Ovary (tissue), 3 donors: ENCODE results near the gene PLEK2.

ENCODE experiments used
- CTCF ChIP-seq, 3 donors: fragments of 450-650 bp in 2 of 3; fragments of 200-600 bp in 1 of 3; IDR thresholded peaks; one replicate each; pipeline versions ENCODE4 v1.5.1 to v1.8.0; 2016 to 2022; ENCODE audit warnings: antibody characterized with exemption in 3 of 3, mild to moderate bottlenecking in 1 of 3
- POLR2A ChIP-seq: fragments of 450-650 bp; IDR thresholded peaks from one replicate; pipeline ENCODE4 v1.6.1; 2017; ENCODE audit warnings: antibody characterized with exemption, mild to moderate bottlenecking, moderate library complexity
- donor health status: DM: no; HTN: no; CAD: no.

GRCh38 chr14:67459336-67459735, 47.4 kb upstream of the PLEK2 start:
- TF ChIP-seq POLR2A: no peak
- TF ChIP-seq CTCF (IDR thresholded peaks at IDR 0.05): no peak
